ENCODE measurements around the gene LAMTOR1. TPM values are rescaled to one million over a fixed set of nuclear protein-coding genes. Genes with fewer than 3 reads are reported as not detected.
"Not testable (repeated sequence)": the region's sequence is repeated elsewhere in the genome, so short reads cannot be mapped to it uniquely, and the experiment has no call there.

The LAMTOR1 gene
- total RNA-seq, result 100 and 147 TPM in 2 replicates
- polyA plus RNA-seq, result 137 and 180 TPM in 2 replicates

- peaks cover 10% of the 10 kb centered on the region for H3K4me1 ChIP-seq (ENCODE audit: low read depth)
- H3K27me3 ChIP-seq, result no peaks in the 10 kb centered on the region
- H3K9me3 ChIP-seq (ENCODE audit: low read depth), result no peaks in the 10 kb centered on the region
- TF ChIP-seq CTCF (IDR thresholded peaks at IDR 0.05; ENCODE audit: low read depth, low read length), result peak; percentile 51
- peaks cover 10% of the 10 kb centered on the region for H3K36me3 ChIP-seq
- peak; percentile 99 to 100 for DNase-seq (ENCODE audit: low read depth in 1 of 2, low spot score in 1 of 2)
- peak within 1 kb of the TSS; percentile 94 for H3K27ac ChIP-seq
- peak within 1 kb of the TSS; percentile 82 for H3K4me3 ChIP-seq
These were observed at the start of gene LAMTOR1 for GRCh38 chr11:72102946-72103753. Gene LAMTOR1, minus strand, starts transcription at chr11:72103297. Its CDS starts 73 bp downstream, at chr11:72103224.

DNA sequence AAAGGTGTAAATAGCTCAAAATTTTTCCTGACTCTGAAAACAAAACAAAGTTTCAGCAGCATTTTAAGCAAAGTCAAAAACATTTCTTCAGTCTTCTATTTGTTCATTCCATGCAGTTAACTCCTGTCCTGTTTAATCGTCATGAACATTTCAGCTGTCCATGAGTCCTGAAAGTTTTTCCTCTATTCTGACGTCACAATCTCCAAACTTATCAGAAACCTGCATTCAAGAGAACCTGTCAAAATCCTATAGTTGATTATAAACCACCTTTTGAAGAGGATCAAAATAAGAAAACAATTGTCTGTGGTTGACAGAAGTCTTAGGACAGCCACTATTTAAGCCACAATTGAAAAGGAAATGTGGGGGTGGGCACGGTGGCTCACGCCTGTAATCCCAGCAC is 47.8 kb upstream of the LAMTOR1 start:
- TF ChIP-seq CTCF (IDR thresholded peaks at IDR 0.05; ENCODE audit: low read depth, low read length), result no peak
- no peak for DNase-seq (ENCODE audit: low read depth in 1 of 2, low spot score in 1 of 2)
- no peaks in the 10 kb centered on the region for H3K36me3 ChIP-seq
- H3K27me3 ChIP-seq, result no peaks in the 10 kb centered on the region
- no peak overlapping the region for H3K27ac ChIP-seq
- no peaks in the 10 kb centered on the region for H3K4me1 ChIP-seq (ENCODE audit: low read depth)
- H3K4me3 ChIP-seq, result no peak overlapping the region
- H3K9me3 ChIP-seq (ENCODE audit: low read depth), result no peaks in the 10 kb centered on the region

GRCh38 chr11:72146625-72147024 is 43.5 kb upstream of the LAMTOR1 start:
- no peak overlapping the region for H3K27ac ChIP-seq
- no peak for TF ChIP-seq CTCF (IDR thresholded peaks at IDR 0.05; ENCODE audit: low read depth, low read length)
- no peaks in the 10 kb centered on the region for H3K27me3 ChIP-seq
- H3K4me3 ChIP-seq, result no peak overlapping the region
- no peaks in the 10 kb centered on the region for H3K9me3 ChIP-seq (ENCODE audit: low read depth)
- H3K36me3 ChIP-seq, result no peaks in the 10 kb centered on the region
- no peak for DNase-seq (ENCODE audit: low read depth in 1 of 2, low spot score in 1 of 2)
- no peaks in the 10 kb centered on the region for H3K4me1 ChIP-seq (ENCODE audit: low read depth)

GRCh38 chr11:72144807-72145565 is 41.9 kb upstream of the LAMTOR1 start:
- no peaks in the 10 kb centered on the region for H3K4me1 ChIP-seq (ENCODE audit: low read depth)
- H3K36me3 ChIP-seq, result no peaks in the 10 kb centered on the region
- DNase-seq (ENCODE audit: low read depth in 1 of 2, low spot score in 1 of 2), result peak in 1 of 2 donors; percentile 36
- H3K27ac ChIP-seq, result no peak overlapping the region
- no peak for TF ChIP-seq CTCF (IDR thresholded peaks at IDR 0.05; ENCODE audit: low read depth, low read length)
- no peaks in the 10 kb centered on the region for H3K9me3 ChIP-seq (ENCODE audit: low read depth)
- H3K4me3 ChIP-seq, result no peak overlapping the region
- H3K27me3 ChIP-seq, result no peaks in the 10 kb centered on the region

DNA sequence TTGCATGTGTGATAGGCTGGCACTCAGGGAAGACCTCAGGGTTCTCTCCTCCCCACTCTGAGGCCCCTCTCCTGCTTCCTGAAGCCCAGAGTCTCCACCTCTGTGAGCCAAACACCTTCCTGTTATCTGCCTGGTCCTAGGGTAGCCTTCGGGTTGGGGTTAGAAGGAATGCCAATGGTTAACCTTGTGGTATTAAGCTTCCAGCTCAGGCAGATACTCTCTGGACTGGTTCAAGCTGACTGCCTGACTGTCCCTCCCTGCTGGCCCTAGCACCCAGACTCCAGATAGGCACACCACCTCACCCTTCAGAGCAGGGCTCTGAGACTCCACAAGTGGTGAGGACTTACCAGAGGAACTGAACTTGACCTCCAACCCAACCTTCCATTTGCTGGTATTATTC is 39.4 kb upstream of the LAMTOR1 start:
- not testable (repeated sequence) for H3K36me3 ChIP-seq; DNase-seq (ENCODE audit: low read depth in 1 of 2, low spot score in 1 of 2); H3K27me3 ChIP-seq; H3K4me3 ChIP-seq; H3K9me3 ChIP-seq (ENCODE audit: low read depth); H3K27ac ChIP-seq; H3K4me1 ChIP-seq (ENCODE audit: low read depth)

DNA sequence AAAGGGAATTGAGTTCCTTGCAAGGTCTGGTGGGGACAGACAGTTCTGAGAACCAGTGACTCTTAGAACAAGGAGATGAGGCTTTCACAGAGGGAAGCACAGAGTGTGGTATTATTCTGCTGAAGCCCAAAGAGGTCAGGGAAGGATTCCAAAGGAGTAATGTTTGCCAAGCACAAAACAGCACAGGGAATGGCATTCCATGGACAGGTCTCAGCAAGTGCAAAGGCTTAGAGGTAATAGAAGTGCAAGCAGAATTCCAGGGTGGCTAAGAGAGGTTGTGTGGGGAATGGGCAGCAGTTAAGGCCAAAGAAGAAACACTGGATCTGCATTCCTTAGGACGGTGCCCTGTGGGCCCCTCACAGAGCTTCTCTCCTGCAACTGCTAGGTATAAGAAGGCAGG is 39.0 kb upstream of the LAMTOR1 start:
- not testable (repeated sequence) for H3K9me3 ChIP-seq (ENCODE audit: low read depth); H3K27me3 ChIP-seq; DNase-seq (ENCODE audit: low read depth in 1 of 2, low spot score in 1 of 2); H3K4me1 ChIP-seq (ENCODE audit: low read depth); H3K4me3 ChIP-seq; H3K36me3 ChIP-seq; H3K27ac ChIP-seq
